HG02973 (cell line): ENCODE results near the gene ACTG2.
A peak's percentile ranks its signal among the peaks of the same experiment; 100 is the strongest.
"Not testable (repeated sequence)": the region's sequence is repeated elsewhere in the genome, so short reads cannot be mapped to it uniquely, and the experiment has no call there.

Experiments used
- ATAC-seq: cut with Tn5 transposase; IDR thresholded peaks from one replicate; pipeline ENCODE4 v1.9.1; 2021; ENCODE audit warnings: moderate library complexity; ENCODE audit not compliant: unreplicated experiment

Gene ACTG2

GRCh38 chr2:73892631-73893329, at the start of gene ACTG2:
ACTG2 (plus strand) TSS chr2:73893008; CDS start chr2:73901312, 8,304 bp downstream.
- ATAC-seq = no peak

GRCh38 chr2:73844087-73844486, 48.7 kb upstream of the ACTG2 start:
- ATAC-seq = no peak

GRCh38 chr2:73850009-73850408, 42.8 kb upstream of the ACTG2 start:
- ATAC-seq = no peak

- no peak for ATAC-seq
Observed at GRCh38 chr2:73851274-73851673, 41.5 kb upstream of the ACTG2 start.

GRCh38 chr2:73852020-73852419, 40.8 kb upstream of the ACTG2 start:
- no peak for ATAC-seq

GRCh38 chr2:73855526-73855925, 37.3 kb upstream of the ACTG2 start:
- ATAC-seq = no peak

- no peak for ATAC-seq
Observed at GRCh38 chr2:73856214-73856613, 36.6 kb upstream of the ACTG2 start.

- ATAC-seq = no peak
Observed at GRCh38 chr2:73859721-73860586, 32.9 kb upstream of the ACTG2 start.

GRCh38 chr2:73862987-73863386, 29.8 kb upstream of the ACTG2 start:
- ATAC-seq = no peak

GRCh38 chr2:73868204-73868978, 24.4 kb upstream of the ACTG2 start:
- no peak for ATAC-seq

GRCh38 chr2:73870084-73870483, 22.7 kb upstream of the ACTG2 start:
- ATAC-seq = no peak

GRCh38 chr2:73877071-73877802, 15.6 kb upstream of the ACTG2 start:
- ATAC-seq = peak; percentile 60

GRCh38 chr2:73877984-73878383, 14.8 kb upstream of the ACTG2 start:
- ATAC-seq = not testable (repeated sequence)

GRCh38 chr2:73885406-73885805, 7.4 kb upstream of the ACTG2 start:
- no peak for ATAC-seq

- no peak for ATAC-seq
Observed at GRCh38 chr2:73886357-73886756, 6.5 kb upstream of the ACTG2 start.

- ATAC-seq = not testable (repeated sequence)
Observed at GRCh38 chr2:73887596-73888353, 5.0 kb upstream of the ACTG2 start.

GRCh38 chr2:73888388-73888787, 4.4 kb upstream of the ACTG2 start:
- ATAC-seq = no peak

- ATAC-seq = no peak
Observed at GRCh38 chr2:73889206-73889605, 3.6 kb upstream of the ACTG2 start.

- ATAC-seq = no peak
Observed at GRCh38 chr2:73890301-73891092, 2.3 kb upstream of the ACTG2 start.
